Measurements from ENCODE around the gene RNF133. TPM values are rescaled to one million over a fixed set of nuclear protein-coding genes. Genes with fewer than 3 reads are reported as not detected.

RNF133 gene
- total RNA-seq, 1 donor from 2014 or later: not detected

Other genes starting within 250 kb of the RNF133 start
- gene RNF148, start 3.8 kb upstream of the RNF133 start, total RNA-seq: not detected in 2 replicates
- not detected in 2 replicates for gene CADPS2, start 187.3 kb upstream of the RNF133 start, total RNA-seq

Data from activated CD4-positive, alpha-beta T cell treated with anti-CD3 and anti-CD28 coated beads, Interleukin-2, amount 10 ng/mL, durations not matched to agents 24 days and 14 days (primary cell).